ENCODE results near the gene RPS19BP1. TPM values are rescaled to one million over a fixed set of nuclear protein-coding genes. Genes with fewer than 3 reads are reported as not detected.

The RPS19BP1 gene
- total RNA-seq, 1 experiment from 2014 or later: 80.4 TPM

- Histone ChIP-seq H3K36me3 (ENCODE audit: control insufficient read depth in 1 of 2, insufficient read depth in 2 of 2, low read length in 2 of 2) (no peaks in the 10 kb centered on the region), H4K20me1 (ENCODE audit: insufficient read depth) (no peaks in the 10 kb centered on the region), H3K4me2 (ENCODE audit: low read length) (no peak overlapping the region), H3K4me3 (replicated peaks in 1 of 2; ENCODE audit: low read depth in 1 of 2, low read length in 2 of 2) (no peak overlapping the region), H3K27ac (ENCODE audit: low read depth, low read length) (no peak overlapping the region), H3K9me2 (ENCODE audit: insufficient read depth) (no peaks in the 10 kb centered on the region), H3K4me1 (ENCODE audit: control insufficient read depth in 1 of 2, insufficient read depth in 2 of 2, low read length in 2 of 2) (peaks cover 0 to 6% of the 10 kb centered on the region in 2 experiments; a peak in 2 of 4 replicates), H3K27me3 (ENCODE audit: insufficient read depth, low read length) (no peaks in the 10 kb centered on the region), H3K79me2 (ENCODE audit: insufficient read depth, low read length) (no peaks in the 10 kb centered on the region), H2AFZ (ENCODE audit: low read depth, low read length, poor library complexity, severe bottlenecking) (no peak overlapping the region), H3K9me3 (ENCODE audit: control insufficient read depth in 1 of 2, insufficient read depth in 1 of 2, low read depth in 1 of 2, low read length in 2 of 2) (no peaks in the 10 kb centered on the region), H3K9ac (ENCODE audit: low read length) (no peak overlapping the region)
- TF ChIP-seq EZH2phosphoT487 (IDR thresholded peaks at IDR 0.05; ENCODE audit: borderline replicate concordance) (no peak), ZNF274 (IDR thresholded peaks at IDR 0.05; ENCODE audit: low read depth, low read length) (no peak), REST (IDR thresholded peaks at IDR 0.05; ENCODE audit: low read depth) (no peak), RAD21 (IDR thresholded peaks at IDR 0.05; ENCODE audit: low read depth) (no peak), JUND (IDR thresholded peaks at IDR 0.05) (no peak), POLR2AphosphoS5 (IDR thresholded peaks at IDR 0.05; ENCODE audit: low read depth, low read length) (no peak), TCF7L2 (IDR thresholded peaks at IDR 0.05; ENCODE audit: borderline replicate concordance, extremely low read depth, insufficient read depth, insufficient read length) (no peak), ZBTB33 (IDR thresholded peaks at IDR 0.05; ENCODE audit: extremely low read depth, insufficient replicate concordance, low read length) (no peak), SP1 (IDR thresholded peaks at IDR 0.05; ENCODE audit: low read depth) (no peak), POLR2A (IDR thresholded peaks at IDR 0.05; ENCODE audit: borderline replicate concordance, extremely low read depth, insufficient read depth, insufficient read length) (no peak), SRF (IDR thresholded peaks at IDR 0.05; ENCODE audit: low read depth) (no peak), SIN3A (IDR thresholded peaks at IDR 0.05; ENCODE audit: low read depth) (no peak), ATF3 (IDR thresholded peaks at IDR 0.05) (no peak), EZH2 (IDR thresholded peaks at IDR 0.05) (no peak), ZFX (IDR thresholded peaks at IDR 0.05) (no peak)
- ChIA-PET RAD21 (ENCODE audit: low non-redundant PET in 1 of 2, low total read pairs in 2 of 2, uncharacterized antibody in 2 of 2, unreplicated experiment in 2 of 2) (no interaction called here), CTCF (no interaction called here), POLR2A (no interaction called here)
- no TSS peak for BruUV-seq (replicated peaks)
- intact Hi-C loops (cut with micrococcal nuclease): no loop called here
- ATAC-seq (no peak), DNase-seq (ENCODE audit: low read depth, low spot score) (no peak)
Measured at GRCh38 chr22:39487826-39488520, 44.6 kb downstream of the RPS19BP1 start.
